Panc1 (cell line): ENCODE results near the gene UGT1A1. TPM values are rescaled to one million over a fixed set of nuclear protein-coding genes. Genes with fewer than 3 reads are reported as not detected.

ENCODE experiments used
- ATAC-seq: fragments of 200-7000 bp; cut with Tn5 transposase; 2 replicates; pipeline ENCODE4 v1.9.1; 2020; ENCODE audit warnings: mild to moderate bottlenecking, moderate library complexity
- BruUV-seq: library from RNA; stranded (reverse); fragments of 400-500 nt; replicated peaks from 2 replicates; lab custom pipeline; 2021; lab: Mats Ljungman, UMichigan
- CTCF ChIA-PET: fragments of 300-600 bp; sonication (Branson Sonifier 250); formaldehyde crosslinking; loops from one replicate; lab custom pipeline; 2022; ENCODE audit warnings: antibody characterized with exemption; lab: Charles Lee
- POLR2A ChIA-PET: fragments of 300-600 bp; sonication (Branson Sonifier 250); formaldehyde crosslinking; loops from one replicate; lab custom pipeline; 2022; ENCODE audit warnings: antibody characterized with exemption; lab: Charles Lee
- DNase-seq: peaks from one replicate; pipeline ENCODE4 v3.0.0-alpha.2; 2010; ENCODE audit warnings: low read depth, low spot score
- H3K27ac ChIP-seq: 2 replicates; pipeline ENCODE4 v1.5.1; 2011; ENCODE audit warnings: mild to moderate bottlenecking, low read length, inconsistent platforms
- H3K27me3 ChIP-seq: fragments of 200-500 bp; sonication (Bioruptor generic); 2 replicates; pipeline ENCODE4 v1.6.0; 2014; ENCODE audit warnings: low read length, inconsistent platforms; ENCODE audit not compliant: control insufficient read depth, insufficient read depth
- H3K36me3 ChIP-seq: fragments of 200-500 bp; sonication (Bioruptor generic); 2 replicates; pipeline ENCODE4 v1.5.1; 2014; ENCODE audit warnings: inconsistent platforms, mild to moderate bottlenecking, low read length, moderate library complexity; ENCODE audit not compliant: control insufficient read depth, insufficient read depth
- H3K4me1 ChIP-seq: 2 replicates; pipeline ENCODE4 v1.5.1; 2011; ENCODE audit warnings: inconsistent platforms, mild to moderate bottlenecking, low read length, moderate library complexity; ENCODE audit not compliant: control insufficient read depth, insufficient read depth
- H3K4me3 ChIP-seq, 2 experiments: 2 replicates each; pipeline ENCODE4 v1.5.1; 2011 to 2012; ENCODE audit warnings: low read depth in 2 of 2, low read length in 2 of 2, mild to moderate bottlenecking in 2 of 2, inconsistent platforms in 1 of 2, moderate library complexity in 1 of 2
- H3K9me3 ChIP-seq: fragments of 200-500 bp; sonication (Bioruptor generic); 2 replicates; pipeline ENCODE4 v1.5.1; 2014; ENCODE audit warnings: low read depth, mild to moderate bottlenecking, inconsistent platforms, low read length, moderate library complexity; ENCODE audit not compliant: control insufficient read depth, insufficient read depth
- CTCF ChIP-seq: fragments of 450-650 bp; IDR thresholded peaks from 2 replicates; pipeline ENCODE4 v1.5.1; 2017; ENCODE audit warnings: mild to moderate bottlenecking
- POLR2AphosphoS5 ChIP-seq: IDR thresholded peaks from 2 replicates; pipeline ENCODE4 v1.6.1; 2012; ENCODE audit warnings: mild to moderate bottlenecking, low read depth, low read length, moderate library complexity
- REST ChIP-seq, 2 experiments: IDR thresholded peaks; 2 replicates each; pipeline ENCODE4 v1.6.1; 2011 to 2012; ENCODE audit warnings: low read depth in 2 of 2, control low read depth in 1 of 2, low read length in 1 of 2, mild to moderate bottlenecking in 1 of 2, moderate library complexity in 1 of 2; ENCODE audit not compliant: insufficient read depth in 1 of 2
- SIN3A ChIP-seq: IDR thresholded peaks from 2 replicates; pipeline ENCODE4 v1.6.1; 2012; ENCODE audit warnings: low read depth, mild to moderate bottlenecking, low read length, moderate library complexity, borderline replicate concordance; ENCODE audit not compliant: insufficient read depth
- TCF7L2 ChIP-seq: IDR thresholded peaks from 2 replicates; pipeline ENCODE4 v1.6.1; 2011; ENCODE audit warnings: mild to moderate bottlenecking, low read depth, low read length, inconsistent platforms
- in situ Hi-C: cut with HindIII; loops from 2 replicates; pipeline ENCODE4 v1.10.0; 2016; ENCODE audit warnings: low sequenced_read_pairs, low pct_unique_long_range_greater_than_20kb
- intact Hi-C: fragments of 100-400 bp; cut with micrococcal nuclease; formaldehyde crosslinking; loops from one replicate; pipeline ENCODE4 v1.10.0; 2022; ENCODE audit not compliant: unreplicated experiment
- total RNA-seq: library from RNA; stranded (reverse); gene quantifications from one replicate; pipeline ENCODE4 v1.2.1, GENCODE V29; 2021; ENCODE audit not compliant: unreplicated experiment

The UGT1A1 gene
- total RNA-seq, 1 experiment from 2014 or later: not detected

- no peak for TF ChIP-seq REST (IDR thresholded peaks at IDR 0.05; ENCODE audit: insufficient read depth in 1 of 2, low read depth in 2 of 2, low read length in 1 of 2)
These were observed 3.5 kb upstream of the UGT1A1 start (continued) for GRCh38 chr2:233756429-233757081.

GRCh38 chr2:233758141-233758540 is 1.9 kb upstream of the UGT1A1 start:
- H3K27ac ChIP-seq: no peak overlapping the region
- no peaks in the 10 kb centered on the region for H3K36me3 ChIP-seq
- ATAC-seq (no peak), DNase-seq (no peak)
- in situ Hi-C loops: no loop called here
- POLR2A ChIA-PET: no interaction called here
- intact Hi-C loops: no loop called here
- H3K4me3 ChIP-seq: no peak overlapping the region
- no TSS peak for BruUV-seq
- no peaks in the 10 kb centered on the region for H3K9me3 ChIP-seq
- peaks cover 2% of the 10 kb centered on the region; the same call in 1 of the 2 replicates for H3K27me3 ChIP-seq
- CTCF ChIA-PET: no interaction called here
- H3K4me1 ChIP-seq: no peaks in the 10 kb centered on the region
- no peak for TF ChIP-seq POLR2AphosphoS5
- no peak for TF ChIP-seq TCF7L2
- TF ChIP-seq SIN3A: no peak
- TF ChIP-seq REST (IDR thresholded peaks at IDR 0.05; ENCODE audit: insufficient read depth in 1 of 2, low read depth in 2 of 2, low read length in 1 of 2): no peak
- no peak for TF ChIP-seq CTCF

- H3K27me3 ChIP-seq: peaks cover 4% of the 10 kb centered on the region; the same call in 1 of the 2 replicates
- no peak overlapping the region for H3K4me3 ChIP-seq
- POLR2A ChIA-PET: no interaction called here
- CTCF ChIA-PET: no interaction called here
- in situ Hi-C loops (no loop called here), intact Hi-C loops (no loop called here)
- DNase-seq: no peak
- no peak overlapping the region for H3K27ac ChIP-seq
- no peaks in the 10 kb centered on the region for H3K4me1 ChIP-seq
- no peaks in the 10 kb centered on the region for H3K36me3 ChIP-seq
- no TSS peak for BruUV-seq
- TF ChIP-seq POLR2AphosphoS5 (no peak), SIN3A (no peak), REST (IDR thresholded peaks at IDR 0.05; ENCODE audit: insufficient read depth in 1 of 2, low read depth in 2 of 2, low read length in 1 of 2) (no peak)
- H3K9me3 ChIP-seq: no peaks in the 10 kb centered on the region
- ATAC-seq: no peak
These were observed 1.2 kb upstream of the UGT1A1 start for GRCh38 chr2:233758849-233759248.
